IPS-15b (cell line): ENCODE results near the gene PKD1.

Source experiments
- H3K27me3 ChIP-seq: one replicate; pipeline ENCODE4 v1.6.1; 2013; ENCODE audit warnings: low read length; ENCODE audit not compliant: control insufficient read depth, insufficient read depth
- H3K36me3 ChIP-seq: one replicate; pipeline ENCODE4 v1.6.1; 2013; ENCODE audit warnings: low read length; ENCODE audit not compliant: control insufficient read depth, insufficient read depth
- H3K4me1 ChIP-seq: one replicate; pipeline ENCODE4 v1.6.1; 2013; ENCODE audit warnings: mild to moderate bottlenecking, low read length; ENCODE audit not compliant: control insufficient read depth, insufficient read depth
- H3K4me3 ChIP-seq: one replicate; pipeline ENCODE4 v1.5.1; 2013; ENCODE audit warnings: low read depth, low read length
- H3K9ac ChIP-seq: one replicate; pipeline ENCODE4 v1.6.1; 2013; ENCODE audit warnings: low read depth, mild to moderate bottlenecking, low read length
- H3K9me3 ChIP-seq: one replicate; pipeline ENCODE4 v1.6.1; 2013; ENCODE audit warnings: mild to moderate bottlenecking, low read length; ENCODE audit not compliant: control insufficient read depth, insufficient read depth

PKD1 gene

DNA sequence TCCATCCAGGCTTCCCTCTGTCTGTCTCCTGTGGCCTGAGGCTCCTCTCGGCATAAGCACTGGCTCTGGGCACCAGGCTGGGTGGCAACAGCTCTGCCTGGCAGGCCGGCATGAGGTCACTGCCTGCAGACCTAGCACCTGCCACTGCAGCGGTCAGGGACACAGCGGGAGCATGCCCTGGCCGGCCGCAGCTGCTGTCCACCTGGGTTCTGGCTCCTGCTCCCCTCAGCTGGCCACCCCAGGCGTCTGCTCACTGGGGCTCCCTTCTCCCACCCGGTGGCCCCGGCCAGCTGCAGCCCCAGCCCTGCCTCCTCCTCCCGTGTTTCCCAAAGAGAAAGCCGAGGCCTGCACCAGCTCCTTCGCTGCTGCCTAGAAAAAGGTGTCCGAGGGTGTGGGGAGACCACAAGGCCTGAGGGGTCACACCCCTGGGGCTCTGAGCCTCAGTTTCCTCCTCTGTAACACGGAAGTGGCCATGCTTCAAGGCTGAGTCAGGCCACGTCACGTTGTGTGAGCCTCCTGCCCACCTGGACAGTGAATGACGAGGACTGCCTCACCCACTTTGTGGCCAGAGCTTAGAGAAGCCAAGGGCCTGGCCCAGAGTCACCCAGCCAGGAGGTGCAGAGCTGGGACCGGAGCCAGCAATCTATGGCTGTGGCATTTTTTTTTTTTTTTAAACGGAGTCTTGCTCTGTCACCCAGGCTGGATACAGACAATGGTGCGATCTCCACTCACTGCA, 94.7 kb downstream of the PKD1 start:
- H3K27me3 ChIP-seq: no peaks in the 10 kb centered on the region
- H3K36me3 ChIP-seq: peaks cover 11% of the 10 kb centered on the region
- H3K4me3 ChIP-seq: no peak overlapping the region
- no peaks in the 10 kb centered on the region for H3K4me1 ChIP-seq
- no peaks in the 10 kb centered on the region for H3K9me3 ChIP-seq
- H3K9ac ChIP-seq: no peak overlapping the region

DNA sequence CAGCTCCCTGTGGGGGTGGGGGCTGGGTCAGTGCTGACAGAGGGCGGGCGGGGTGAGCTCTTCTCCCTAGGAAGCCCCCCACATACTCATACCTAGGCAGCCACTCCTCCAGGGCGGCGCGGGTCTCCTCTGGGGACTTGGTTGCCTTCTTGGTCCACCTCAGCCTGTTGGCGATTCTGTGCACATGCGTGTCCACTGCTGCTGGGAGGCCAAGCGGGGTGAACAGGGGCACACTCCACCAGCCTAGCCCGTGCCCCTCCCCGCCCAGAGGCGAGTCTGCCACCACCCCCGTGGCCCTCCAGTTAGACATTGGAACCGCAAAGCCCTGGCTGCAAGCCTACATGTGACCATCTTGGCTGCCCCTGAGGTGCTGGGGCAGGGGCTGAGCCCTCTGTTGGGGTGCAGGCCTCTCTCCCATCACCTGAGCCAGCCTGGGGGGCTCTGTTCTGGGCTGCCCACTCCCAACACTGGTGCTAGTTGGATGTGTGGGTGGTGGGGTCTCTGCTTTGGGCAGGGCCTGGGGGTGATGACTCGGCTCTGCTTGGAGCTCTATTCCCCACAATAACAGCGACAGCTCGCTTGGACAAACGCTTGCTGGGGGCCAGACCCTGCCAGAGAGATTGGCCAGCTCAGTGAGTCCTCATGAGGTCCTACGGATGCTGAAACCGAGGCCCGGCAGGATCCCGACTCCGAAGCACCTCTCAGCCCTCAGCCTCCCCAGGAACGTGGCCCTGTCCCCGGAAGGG, 95.5 kb downstream of the PKD1 start:
- Histone ChIP-seq H3K4me1 (no peaks in the 10 kb centered on the region), H3K36me3 (peaks cover 11% of the 10 kb centered on the region), H3K27me3 (no peaks in the 10 kb centered on the region), H3K9me3 (no peaks in the 10 kb centered on the region), H3K9ac (no peak overlapping the region), H3K4me3 (no peak overlapping the region)

- peaks cover 8% of the 10 kb centered on the region for H3K36me3 ChIP-seq
- H3K9ac ChIP-seq: no peak overlapping the region
- no peaks in the 10 kb centered on the region for H3K4me1 ChIP-seq
- H3K9me3 ChIP-seq: no peaks in the 10 kb centered on the region
- no peaks in the 10 kb centered on the region for H3K27me3 ChIP-seq
- no peak overlapping the region for H3K4me3 ChIP-seq
Observed at GRCh38 chr16:2039274-2040031, 96.2 kb downstream of the PKD1 start.
